ENCODE results near the gene PUS1. TPM values are rescaled to one million over a fixed set of nuclear protein-coding genes. Genes with fewer than 3 reads are reported as not detected.

PUS1 gene
- total RNA-seq, 1 experiment from 2014 or later = 77.3 TPM

DNA sequence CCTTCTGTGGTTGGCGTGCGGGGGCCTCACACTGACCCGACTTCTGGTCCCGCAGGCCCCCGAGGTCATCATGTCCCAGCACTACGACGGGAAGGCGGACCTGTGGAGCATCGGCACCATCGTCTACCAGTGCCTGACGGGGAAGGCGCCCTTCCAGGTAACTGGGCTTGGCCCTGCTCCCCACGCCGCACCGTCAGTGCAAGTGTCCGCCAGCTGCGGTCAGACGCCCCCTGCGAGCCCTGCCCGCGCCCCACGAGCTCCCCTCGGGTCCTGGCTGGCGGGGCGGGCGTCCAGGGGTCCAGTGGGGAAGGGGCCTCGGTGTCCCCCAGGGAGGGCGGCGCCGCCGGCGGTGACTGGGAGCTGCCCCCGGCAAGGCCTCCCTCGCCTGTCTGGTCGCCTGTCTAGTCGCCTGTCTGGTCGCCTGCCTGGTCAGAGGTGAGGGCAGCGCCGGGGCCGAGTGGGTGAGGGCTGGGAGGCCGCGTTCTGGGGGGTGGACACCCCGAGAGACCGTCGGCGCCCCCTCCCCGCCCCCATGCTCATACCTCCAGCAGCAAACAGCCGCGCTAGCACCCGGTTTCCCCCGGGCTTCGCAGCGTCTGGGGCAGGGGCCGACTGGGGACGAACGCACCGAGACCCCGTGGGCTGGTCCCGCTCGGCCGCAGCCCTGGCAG is 19.9 kb upstream of the PUS1 start:
- H3K36me3 ChIP-seq (ENCODE audit: control insufficient read depth in 1 of 2, insufficient read depth in 2 of 2, low read length in 2 of 2) = peaks cover 0 to 2% of the 10 kb centered on the region in 2 experiments; a peak in 1 of 4 replicates
- intact Hi-C loops (cut with micrococcal nuclease) = no loop called here
- H3K9ac ChIP-seq (ENCODE audit: low read length) = no peak overlapping the region
- H3K27me3 ChIP-seq (ENCODE audit: insufficient read depth, low read length) = no peaks in the 10 kb centered on the region
- ChIA-PET CTCF (no interaction called here), RAD21 (ENCODE audit: low non-redundant PET in 1 of 2, low total read pairs in 2 of 2, uncharacterized antibody in 2 of 2, unreplicated experiment in 2 of 2) (no interaction called here), POLR2A (no interaction called here)
- no peak overlapping the region for H2AFZ ChIP-seq (ENCODE audit: low read depth, low read length, poor library complexity, severe bottlenecking)
- no peak overlapping the region for H3K27ac ChIP-seq (ENCODE audit: low read depth, low read length)
- TF ChIP-seq ZNF274 (IDR thresholded peaks at IDR 0.05; ENCODE audit: low read depth, low read length) = no peak
- TF ChIP-seq EZH2 (IDR thresholded peaks at IDR 0.05) = no peak
- TF ChIP-seq SP1 (IDR thresholded peaks at IDR 0.05; ENCODE audit: low read depth) = no peak
- TF ChIP-seq CEBPB (IDR thresholded peaks at IDR 0.05; ENCODE audit: low read depth) = no peak
- TF ChIP-seq EGR1 (IDR thresholded peaks at IDR 0.05; ENCODE audit: low read depth) = no peak
- TF ChIP-seq EZH2phosphoT487 (IDR thresholded peaks at IDR 0.05; ENCODE audit: borderline replicate concordance) = no peak
- no peak for TF ChIP-seq RAD21 (IDR thresholded peaks at IDR 0.05; ENCODE audit: low read depth)
- TF ChIP-seq, protein P1, sequence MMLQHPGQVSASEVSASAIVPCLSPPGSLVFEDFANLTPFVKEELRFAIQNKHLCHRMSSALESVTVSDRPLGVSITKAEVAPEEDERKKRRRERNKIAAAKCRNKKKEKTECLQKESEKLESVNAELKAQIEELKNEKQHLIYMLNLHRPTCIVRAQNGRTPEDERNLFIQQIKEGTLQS (IDR thresholded peaks at IDR 0.05) = no peak
- TF ChIP-seq CBX3 (IDR thresholded peaks at IDR 0.05; ENCODE audit: low read depth) = no peak
- TF ChIP-seq ELF1 (IDR thresholded peaks at IDR 0.05; ENCODE audit: borderline replicate concordance, low read depth) = no peak
- TF ChIP-seq ZFX (IDR thresholded peaks at IDR 0.05) = no peak
- no peak for TF ChIP-seq JUND (IDR thresholded peaks at IDR 0.05)
- BruUV-seq (replicated peaks) = no TSS peak
- no peaks in the 10 kb centered on the region for H3K79me2 ChIP-seq (ENCODE audit: insufficient read depth, low read length)
- DNase-seq (ENCODE audit: low read depth, low spot score) (no peak), ATAC-seq (no peak)
- no peak overlapping the region for H3K4me3 ChIP-seq (replicated peaks in 1 of 2; ENCODE audit: low read depth in 1 of 2, low read length in 2 of 2)
- H3K4me2 ChIP-seq (ENCODE audit: low read length) = no peak overlapping the region
- H3K9me3 ChIP-seq (ENCODE audit: control insufficient read depth in 1 of 2, insufficient read depth in 1 of 2, low read depth in 1 of 2, low read length in 2 of 2) = no peaks in the 10 kb centered on the region
- H4K20me1 ChIP-seq (ENCODE audit: insufficient read depth) = no peaks in the 10 kb centered on the region
- peaks cover 12 to 14% of the 10 kb centered on the region in 2 experiments for H3K4me1 ChIP-seq (ENCODE audit: control insufficient read depth in 1 of 2, insufficient read depth in 2 of 2, low read length in 2 of 2)
- no peaks in the 10 kb centered on the region for H3K9me2 ChIP-seq (ENCODE audit: insufficient read depth)

DNA sequence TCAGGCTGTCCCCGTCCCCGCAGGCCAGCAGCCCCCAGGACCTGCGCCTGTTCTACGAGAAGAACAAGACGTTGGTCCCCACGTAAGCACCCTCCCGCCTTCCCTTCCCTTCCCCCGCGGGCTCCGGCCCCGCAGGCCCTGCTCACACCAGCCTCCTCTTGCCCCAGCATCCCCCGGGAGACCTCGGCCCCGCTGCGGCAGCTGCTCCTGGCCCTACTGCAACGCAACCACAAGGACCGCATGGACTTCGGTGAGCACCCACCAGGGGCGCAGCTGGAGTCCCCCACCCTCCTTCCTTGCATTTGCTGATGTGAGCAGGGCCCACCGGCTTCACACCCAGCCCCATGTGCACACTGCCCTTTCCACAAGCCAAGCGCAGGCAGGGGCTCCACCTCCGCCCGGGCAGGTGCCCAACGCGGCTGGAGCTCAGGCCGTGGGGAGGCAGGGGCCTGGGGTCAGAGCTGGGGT is 19.3 kb upstream of the PUS1 start:
- BruUV-seq (replicated peaks) = no TSS peak
- H2AFZ ChIP-seq (ENCODE audit: low read depth, low read length, poor library complexity, severe bottlenecking) = no peak overlapping the region
- no peaks in the 10 kb centered on the region for H3K79me2 ChIP-seq (ENCODE audit: insufficient read depth, low read length)
- H3K27me3 ChIP-seq (ENCODE audit: insufficient read depth, low read length) = no peaks in the 10 kb centered on the region
- no peak for DNase-seq (ENCODE audit: low read depth, low spot score)
- CTCF ChIA-PET = no interaction called here
- H3K9me2 ChIP-seq (ENCODE audit: insufficient read depth) = no peaks in the 10 kb centered on the region
- H3K4me1 ChIP-seq (ENCODE audit: control insufficient read depth in 1 of 2, insufficient read depth in 2 of 2, low read length in 2 of 2) = peaks cover 12 to 14% of the 10 kb centered on the region in 2 experiments
- no peak overlapping the region for H3K4me2 ChIP-seq (ENCODE audit: low read length)
- POLR2A ChIA-PET = no interaction called here
- intact Hi-C loops (cut with micrococcal nuclease) = no loop called here
- H3K9me3 ChIP-seq (ENCODE audit: control insufficient read depth in 1 of 2, insufficient read depth in 1 of 2, low read depth in 1 of 2, low read length in 2 of 2) = no peaks in the 10 kb centered on the region
- no peak overlapping the region for H3K4me3 ChIP-seq (replicated peaks in 1 of 2; ENCODE audit: low read depth in 1 of 2, low read length in 2 of 2)
- H3K9ac ChIP-seq (ENCODE audit: low read length) = no peak overlapping the region
- H3K27ac ChIP-seq (ENCODE audit: low read depth, low read length) = no peak overlapping the region
- peaks cover 0 to 5% of the 10 kb centered on the region in 2 experiments; a peak in 2 of 4 replicates for H3K36me3 ChIP-seq (ENCODE audit: control insufficient read depth in 1 of 2, insufficient read depth in 2 of 2, low read length in 2 of 2)
- H4K20me1 ChIP-seq (ENCODE audit: insufficient read depth) = no peaks in the 10 kb centered on the region
- RAD21 ChIA-PET (ENCODE audit: low non-redundant PET in 1 of 2, low total read pairs in 2 of 2, uncharacterized antibody in 2 of 2, unreplicated experiment in 2 of 2) = no interaction called here
- ATAC-seq = no peak
- TF ChIP-seq EZH2phosphoT487 (IDR thresholded peaks at IDR 0.05; ENCODE audit: borderline replicate concordance) = no peak
- TF ChIP-seq RAD21 (IDR thresholded peaks at IDR 0.05; ENCODE audit: low read depth) = no peak
- no peak for TF ChIP-seq YY1 (IDR thresholded peaks at IDR 0.05; ENCODE audit: extremely low read depth, insufficient replicate concordance, low read depth, low read length)
- no peak for TF ChIP-seq POLR2AphosphoS5 (IDR thresholded peaks at IDR 0.05; ENCODE audit: low read depth, low read length)
- no peak for TF ChIP-seq JUND (IDR thresholded peaks at IDR 0.05)
- TF ChIP-seq EZH2 (IDR thresholded peaks at IDR 0.05) = no peak
- TF ChIP-seq, protein P2, sequence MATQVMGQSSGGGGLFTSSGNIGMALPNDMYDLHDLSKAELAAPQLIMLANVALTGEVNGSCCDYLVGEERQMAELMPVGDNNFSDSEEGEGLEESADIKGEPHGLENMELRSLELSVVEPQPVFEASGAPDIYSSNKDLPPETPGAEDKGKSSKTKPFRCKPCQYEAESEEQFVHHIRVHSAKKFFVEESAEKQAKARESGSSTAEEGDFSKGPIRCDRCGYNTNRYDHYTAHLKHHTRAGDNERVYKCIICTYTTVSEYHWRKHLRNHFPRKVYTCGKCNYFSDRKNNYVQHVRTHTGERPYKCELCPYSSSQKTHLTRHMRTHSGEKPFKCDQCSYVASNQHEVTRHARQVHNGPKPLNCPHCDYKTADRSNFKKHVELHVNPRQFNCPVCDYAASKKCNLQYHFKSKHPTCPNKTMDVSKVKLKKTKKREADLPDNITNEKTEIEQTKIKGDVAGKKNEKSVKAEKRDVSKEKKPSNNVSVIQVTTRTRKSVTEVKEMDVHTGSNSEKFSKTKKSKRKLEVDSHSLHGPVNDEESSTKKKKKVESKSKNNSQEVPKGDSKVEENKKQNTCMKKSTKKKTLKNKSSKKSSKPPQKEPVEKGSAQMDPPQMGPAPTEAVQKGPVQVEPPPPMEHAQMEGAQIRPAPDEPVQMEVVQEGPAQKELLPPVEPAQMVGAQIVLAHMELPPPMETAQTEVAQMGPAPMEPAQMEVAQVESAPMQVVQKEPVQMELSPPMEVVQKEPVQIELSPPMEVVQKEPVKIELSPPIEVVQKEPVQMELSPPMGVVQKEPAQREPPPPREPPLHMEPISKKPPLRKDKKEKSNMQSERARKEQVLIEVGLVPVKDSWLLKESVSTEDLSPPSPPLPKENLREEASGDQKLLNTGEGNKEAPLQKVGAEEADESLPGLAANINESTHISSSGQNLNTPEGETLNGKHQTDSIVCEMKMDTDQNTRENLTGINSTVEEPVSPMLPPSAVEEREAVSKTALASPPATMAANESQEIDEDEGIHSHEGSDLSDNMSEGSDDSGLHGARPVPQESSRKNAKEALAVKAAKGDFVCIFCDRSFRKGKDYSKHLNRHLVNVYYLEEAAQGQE (IDR thresholded peaks at IDR 0.05; ENCODE audit: low read depth) = no peak
- TF ChIP-seq EGR1 (IDR thresholded peaks at IDR 0.05; ENCODE audit: low read depth) = no peak
- TF ChIP-seq, protein P3, sequence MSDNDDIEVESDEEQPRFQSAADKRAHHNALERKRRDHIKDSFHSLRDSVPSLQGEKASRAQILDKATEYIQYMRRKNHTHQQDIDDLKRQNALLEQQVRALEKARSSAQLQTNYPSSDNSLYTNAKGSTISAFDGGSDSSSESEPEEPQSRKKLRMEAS (IDR thresholded peaks at IDR 0.05) = no peak
- TF ChIP-seq FOSL1 (IDR thresholded peaks at IDR 0.05; ENCODE audit: low read depth) = no peak
- no peak for TF ChIP-seq SIN3A (IDR thresholded peaks at IDR 0.05; ENCODE audit: low read depth)
- TF ChIP-seq SP1 (IDR thresholded peaks at IDR 0.05; ENCODE audit: low read depth) = no peak
- no peak for TF ChIP-seq ZNF274 (IDR thresholded peaks at IDR 0.05; ENCODE audit: low read depth, low read length)

Measured in HCT116 (cell line).